Smooth muscle cell (in vitro differentiated cells): Measurements from ENCODE around the gene SORCS2. TPM values are rescaled to one million over a fixed set of nuclear protein-coding genes. Genes with fewer than 3 reads are reported as not detected.

Source experiments
- DNase-seq: peaks from one replicate; lab custom pipeline; 2025; ENCODE audit not compliant: unreplicated experiment; lab: John Stamatoyannopoulos, UW
- H2AFZ ChIP-seq: fragments of 200-600 bp; sonication (generic); 2 replicates; pipeline ENCODE4 v1.6.0; 2016; ENCODE audit warnings: antibody characterized with exemption, low read depth, mild to moderate bottlenecking
- H3F3A ChIP-seq: fragments of 200-600 bp; sonication (generic); 2 replicates; pipeline ENCODE4 v1.6.0; 2017; ENCODE audit warnings: antibody characterized with exemption, low read depth
- H3K27ac ChIP-seq: fragments of 200-600 bp; sonication (generic); 2 replicates; pipeline ENCODE4 v1.5.1; 2016; ENCODE audit warnings: low read depth, mild to moderate bottlenecking
- H3K27me3 ChIP-seq: fragments of 200-600 bp; sonication (generic); 2 replicates; pipeline ENCODE4 v1.6.1; 2016; ENCODE audit warnings: low read depth, mild to moderate bottlenecking
- H3K36me3 ChIP-seq: fragments of 200-600 bp; sonication (generic); 2 replicates; pipeline ENCODE4 v1.5.1; 2016; ENCODE audit warnings: low read depth
- H3K4me1 ChIP-seq: fragments of 200-600 bp; sonication (generic); 2 replicates; pipeline ENCODE4 v1.5.1; 2016; ENCODE audit warnings: low read depth
- H3K4me2 ChIP-seq: fragments of 200-600 bp; sonication (generic); 2 replicates; pipeline ENCODE4 v1.6.0; 2016; ENCODE audit warnings: mild to moderate bottlenecking
- H3K4me3 ChIP-seq: fragments of 200-600 bp; sonication (generic); 2 replicates; pipeline ENCODE4 v1.5.1; 2016; ENCODE audit warnings: mild to moderate bottlenecking
- H3K79me2 ChIP-seq: fragments of 200-600 bp; sonication (generic); 2 replicates; pipeline ENCODE4 v1.6.0; 2016; ENCODE audit warnings: low read depth, mild to moderate bottlenecking
- H3K9ac ChIP-seq: fragments of 200-600 bp; sonication (generic); 2 replicates; pipeline ENCODE4 v1.6.0; 2016; ENCODE audit warnings: low read depth
- H3K9me3 ChIP-seq: fragments of 200-600 bp; sonication (generic); replicated peaks from 2 replicates; pipeline ENCODE4 v1.5.1; 2016; ENCODE audit warnings: low read depth
- H4K20me1 ChIP-seq: fragments of 200-600 bp; sonication (generic); 2 replicates; pipeline ENCODE4 v1.6.0; 2016; ENCODE audit warnings: low read depth
- CTCF ChIP-seq: fragments of 200-600 bp; sonication (generic); IDR thresholded peaks from 2 replicates; pipeline ENCODE4 v1.5.1; 2017; ENCODE audit warnings: borderline replicate concordance, mild to moderate bottlenecking, antibody characterized with exemption; ENCODE audit not compliant: insufficient read depth, poor library complexity, severe bottlenecking
- WGBS: methylation state at CpG from one replicate; pipeline ENCODE4 v1.1.7; 2016; ENCODE audit warnings: low lambda C conversion rate; 5-methylcytosine and 5-hydroxymethylcytosine counted together
- polyA plus RNA-seq: library from polyadenylated mRNA; unstranded; fragments of >200 nt; fragmentation: Nextera tagmentation; extraction: Ambion mirVana; gene quantifications from 2 replicates; pipeline ENCODE4 v1.2.1, GENCODE V29; 2016
- total RNA-seq: library from RNA; depleted of rRNA; stranded (reverse); fragments of >200 nt; gene quantifications from 2 replicates; pipeline ENCODE4 v1.2.3, GENCODE V29; 2014

The SORCS2 gene
- total and polyA plus RNA-seq, 2 experiments from 2014 or later: 5.2 to 9.3 TPM

GRCh38 chr4:7425124-7425523 is 232.8 kb downstream of the SORCS2 start:
- H3K27me3 ChIP-seq: no peaks in the 10 kb centered on the region
- peaks cover 10% of the 10 kb centered on the region for H3K4me1 ChIP-seq
- no peak overlapping the region for H3K4me2 ChIP-seq
- no peaks in the 10 kb centered on the region for H3K79me2 ChIP-seq
- no peak for TF ChIP-seq CTCF
- DNase-seq: no peak
- no peaks in the 10 kb centered on the region for H3K9me3 ChIP-seq
- no peak overlapping the region for H3K27ac ChIP-seq
- H3K9ac ChIP-seq: no peak overlapping the region
- H3K4me3 ChIP-seq: no peak overlapping the region
- H2AFZ ChIP-seq: no peak overlapping the region
- WGBS: 91% methylated on average over 13 of the region's 13 CpGs
- no peaks in the 10 kb centered on the region for H4K20me1 ChIP-seq
- no peaks in the 10 kb centered on the region for H3F3A ChIP-seq
- no peaks in the 10 kb centered on the region for H3K36me3 ChIP-seq

- TF ChIP-seq CTCF: no peak
- DNase-seq: no peak
- no peaks in the 10 kb centered on the region for H3K27me3 ChIP-seq
- H3K27ac ChIP-seq: no peak overlapping the region
- no peak overlapping the region for H3K4me3 ChIP-seq
- H3K4me1 ChIP-seq: peaks cover 10% of the 10 kb centered on the region
- no peak overlapping the region for H3K9ac ChIP-seq
- no peak overlapping the region for H3K4me2 ChIP-seq
- WGBS: 94% methylated on average over 28 of the region's 28 CpGs
- no peaks in the 10 kb centered on the region for H4K20me1 ChIP-seq
- H3K79me2 ChIP-seq: no peaks in the 10 kb centered on the region
- H3K36me3 ChIP-seq: no peaks in the 10 kb centered on the region
- no peaks in the 10 kb centered on the region for H3K9me3 ChIP-seq
- no peaks in the 10 kb centered on the region for H3F3A ChIP-seq
- no peak overlapping the region for H2AFZ ChIP-seq
Measured at GRCh38 chr4:7425591-7426468, 233.5 kb downstream of the SORCS2 start.

GRCh38 chr4:7426525-7427171 is 234.3 kb downstream of the SORCS2 start:
- H3K27me3 ChIP-seq: no peaks in the 10 kb centered on the region
- no peak overlapping the region for H3K4me2 ChIP-seq
- H3K79me2 ChIP-seq: no peaks in the 10 kb centered on the region
- no peaks in the 10 kb centered on the region for H3F3A ChIP-seq
- H3K27ac ChIP-seq: no peak overlapping the region
- no peaks in the 10 kb centered on the region for H3K9me3 ChIP-seq
- no peak for DNase-seq
- no peak overlapping the region for H2AFZ ChIP-seq
- TF ChIP-seq CTCF: no peak
- peaks cover 10% of the 10 kb centered on the region for H3K4me1 ChIP-seq
- H4K20me1 ChIP-seq: no peaks in the 10 kb centered on the region
- 94% methylated on average over 20 of the region's 20 CpGs for WGBS
- no peak overlapping the region for H3K9ac ChIP-seq
- H3K36me3 ChIP-seq: no peaks in the 10 kb centered on the region
- no peak overlapping the region for H3K4me3 ChIP-seq
